ENCODE results near the gene AGAP6. TPM values are rescaled to one million over a fixed set of nuclear protein-coding genes. Genes with fewer than 3 reads are reported as not detected.
"Not testable (repeated sequence)": the region's sequence is repeated elsewhere in the genome, so short reads cannot be mapped to it uniquely, and the experiment has no call there.

AGAP6 gene
- total RNA-seq (6.6 and 14.1 TPM in 2 replicates), polyA plus RNA-seq (6.9 and 8.8 TPM in 2 replicates)

GRCh38 chr10:49988376-49988775, at the start of gene AGAP6:
AGAP6 (plus strand) TSS chr10:49988406; CDS start chr10:49988716, 310 bp downstream.
- DNase-seq (ENCODE audit: low read depth in 1 of 2, low spot score in 1 of 2); H3K9me3 ChIP-seq (ENCODE audit: low read depth); H3K4me3 ChIP-seq: not testable (repeated sequence)

GRCh38 chr10:49941447-49942338, 46.5 kb upstream of the AGAP6 start, which contains the start of the genes PARG and TIMM23B:
PARG (minus strand) TSS chr10:49942027; CDS start chr10:49941725, 302 bp downstream.
TIMM23B (plus strand) TSS chr10:49942053; CDS start chr10:49942195, 142 bp downstream.
- DNase-seq (ENCODE audit: low read depth in 1 of 2, low spot score in 1 of 2) = peak; percentile 83 to 90
- H3K4me3 ChIP-seq = peak within 1 kb of the TSS; percentile 49
- not testable (repeated sequence) for H3K27me3 ChIP-seq; H3K4me1 ChIP-seq (ENCODE audit: low read depth); H3K9me3 ChIP-seq (ENCODE audit: low read depth); H3K36me3 ChIP-seq
- H3K27ac ChIP-seq = peak within 1 kb of the TSS; percentile 81

More at GRCh38 chr10:49988376-49988775, at the start of gene AGAP6:
- H3K27me3 ChIP-seq; H3K27ac ChIP-seq; H3K36me3 ChIP-seq; H3K4me1 ChIP-seq (ENCODE audit: low read depth): not testable (repeated sequence)

DNA sequence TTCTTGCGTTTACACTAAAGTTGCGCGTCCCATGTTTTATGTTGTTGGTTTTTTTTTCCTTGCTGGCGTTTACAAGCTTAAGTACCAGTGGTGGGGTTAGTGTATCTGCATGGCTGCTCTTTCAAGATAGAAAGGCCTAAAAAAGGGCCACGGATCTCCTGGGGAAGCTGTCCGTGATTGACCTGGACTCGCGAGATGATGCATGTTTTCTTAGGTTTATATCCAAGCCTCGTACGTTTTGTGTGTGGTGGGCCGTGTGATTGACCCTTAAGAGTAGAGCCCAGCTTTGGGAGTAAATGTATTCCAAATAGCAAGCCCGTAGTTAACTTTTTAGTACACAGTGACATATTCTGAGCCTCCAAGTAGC, 45.9 kb upstream of the AGAP6 start:
- not testable (repeated sequence) for H3K9me3 ChIP-seq (ENCODE audit: low read depth); H3K36me3 ChIP-seq; H3K4me1 ChIP-seq (ENCODE audit: low read depth); H3K27me3 ChIP-seq
- peak in 1 of 2 donors; percentile 1 for DNase-seq (ENCODE audit: low read depth in 1 of 2, low spot score in 1 of 2)
- Histone ChIP-seq H3K4me3 (peak overlapping the region; percentile 49), H3K27ac (peak overlapping the region; percentile 81)

GRCh38 chr10:49943607-49944006, 44.6 kb upstream of the AGAP6 start:
- not testable (repeated sequence) for H3K27me3 ChIP-seq; H3K4me3 ChIP-seq; H3K27ac ChIP-seq; H3K4me1 ChIP-seq (ENCODE audit: low read depth); H3K36me3 ChIP-seq; H3K9me3 ChIP-seq (ENCODE audit: low read depth); DNase-seq (ENCODE audit: low read depth in 1 of 2, low spot score in 1 of 2)

DNA sequence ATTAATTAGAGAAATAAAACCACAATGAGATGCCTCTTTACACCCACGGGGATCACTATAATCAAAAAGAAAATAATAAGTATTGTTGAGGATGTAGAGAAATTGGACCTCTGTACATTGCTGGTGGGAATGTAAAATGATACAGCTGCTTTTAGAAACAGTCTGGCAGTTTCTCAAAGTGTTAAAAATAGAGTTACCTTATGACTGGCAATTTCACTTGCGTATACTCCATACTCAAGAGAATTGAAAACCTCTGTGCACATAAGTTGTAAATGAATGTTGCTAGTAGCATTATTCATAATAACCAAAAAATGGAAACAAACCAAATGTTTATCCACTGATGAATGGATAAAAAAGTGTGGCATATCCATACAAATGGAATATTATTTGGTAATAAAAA, 40.1 kb upstream of the AGAP6 start:
- not testable (repeated sequence) for DNase-seq (ENCODE audit: low read depth in 1 of 2, low spot score in 1 of 2); H3K4me3 ChIP-seq; H3K9me3 ChIP-seq (ENCODE audit: low read depth); H3K36me3 ChIP-seq; H3K27ac ChIP-seq; H3K27me3 ChIP-seq; H3K4me1 ChIP-seq (ENCODE audit: low read depth)

- H3K27ac ChIP-seq; H3K9me3 ChIP-seq (ENCODE audit: low read depth); H3K4me1 ChIP-seq (ENCODE audit: low read depth); H3K4me3 ChIP-seq; H3K36me3 ChIP-seq; DNase-seq (ENCODE audit: low read depth in 1 of 2, low spot score in 1 of 2); H3K27me3 ChIP-seq: not testable (repeated sequence)
Observed at GRCh38 chr10:49948737-49949136, 39.5 kb upstream of the AGAP6 start.

DNA sequence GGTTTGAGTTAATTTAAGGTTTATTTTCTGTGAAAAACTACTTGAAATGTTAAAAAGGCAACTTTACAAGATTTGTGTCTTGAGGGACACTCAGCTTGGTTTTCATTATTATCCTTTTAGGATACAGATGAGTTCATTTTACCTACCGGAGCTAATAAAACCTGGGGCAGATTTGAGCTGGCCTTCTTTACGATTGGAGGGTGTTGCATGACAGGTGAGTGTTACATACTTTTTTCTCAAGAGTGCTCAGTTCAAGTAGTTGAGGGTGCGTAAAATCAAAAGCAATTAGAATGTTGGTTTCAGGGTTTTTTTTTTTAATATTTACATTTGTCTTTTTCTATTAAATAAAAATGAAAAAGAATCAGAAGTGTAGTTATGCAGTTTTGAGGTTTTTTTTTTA, 36.2 kb upstream of the AGAP6 start:
- not testable (repeated sequence) for DNase-seq (ENCODE audit: low read depth in 1 of 2, low spot score in 1 of 2); H3K27me3 ChIP-seq; H3K27ac ChIP-seq; H3K9me3 ChIP-seq (ENCODE audit: low read depth); H3K4me3 ChIP-seq; H3K4me1 ChIP-seq (ENCODE audit: low read depth)
- peaks cover 11% of the 10 kb centered on the region for H3K36me3 ChIP-seq

DNA sequence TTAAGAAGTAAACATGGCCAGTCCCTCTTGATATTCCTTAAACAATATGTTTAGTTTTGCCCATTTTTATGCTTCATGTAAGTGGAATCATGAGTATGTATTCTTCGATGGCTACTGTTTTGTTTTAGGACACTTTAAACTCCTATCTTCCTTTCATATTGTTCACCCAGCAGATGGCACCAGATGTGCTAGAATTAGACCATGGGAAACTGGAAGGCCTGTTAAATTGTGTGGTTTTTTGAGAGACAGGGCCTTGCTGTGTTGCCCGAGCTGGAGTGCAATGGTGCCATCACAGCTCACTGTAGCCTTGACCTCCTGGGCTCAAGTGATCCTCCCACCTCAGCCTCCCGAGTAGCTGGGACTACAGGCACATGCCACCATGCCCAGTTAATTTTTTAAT, 35.1 kb upstream of the AGAP6 start:
- not testable (repeated sequence) for H3K4me1 ChIP-seq (ENCODE audit: low read depth); H3K4me3 ChIP-seq; H3K9me3 ChIP-seq (ENCODE audit: low read depth); H3K27me3 ChIP-seq; H3K27ac ChIP-seq
- peak in 1 of 2 donors; percentile 17 for DNase-seq (ENCODE audit: low read depth in 1 of 2, low spot score in 1 of 2)
- H3K36me3 ChIP-seq = peaks cover 11% of the 10 kb centered on the region

DNA sequence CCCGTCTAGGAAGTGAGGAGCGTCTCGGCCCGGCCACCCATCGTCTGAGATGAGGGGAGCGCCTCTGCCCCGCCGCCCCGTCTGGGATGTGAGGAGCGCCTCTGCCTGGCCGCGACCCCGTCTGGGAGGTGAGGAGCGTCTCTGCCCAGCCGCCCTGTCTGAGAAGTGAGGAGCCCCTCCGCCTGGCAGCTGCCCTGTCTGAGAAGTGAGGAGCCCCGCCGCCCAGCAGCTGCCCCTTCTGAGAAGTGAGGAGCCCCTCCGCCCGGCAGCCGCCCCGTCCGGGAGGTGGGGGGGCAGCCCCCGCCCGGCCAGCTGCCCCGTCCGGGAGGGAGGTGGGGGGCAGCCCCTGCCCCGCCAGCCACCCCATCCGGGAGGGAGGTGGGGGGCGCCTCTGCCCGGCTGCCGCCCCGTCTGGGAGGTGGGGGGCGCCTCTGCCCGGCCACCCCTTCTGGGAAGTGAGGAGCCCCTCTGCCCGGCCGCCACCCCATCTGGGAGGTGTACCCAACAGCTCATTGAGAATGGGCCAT, 17.8 kb upstream of the AGAP6 start:
- DNase-seq (ENCODE audit: low read depth in 1 of 2, low spot score in 1 of 2) = not testable (repeated sequence)

GRCh38 chr10:49971466-49971865, 16.7 kb upstream of the AGAP6 start:
- H3K9me3 ChIP-seq (ENCODE audit: low read depth); H3K36me3 ChIP-seq; H3K4me1 ChIP-seq (ENCODE audit: low read depth); H3K27ac ChIP-seq; DNase-seq (ENCODE audit: low read depth in 1 of 2, low spot score in 1 of 2); H3K4me3 ChIP-seq; H3K27me3 ChIP-seq: not testable (repeated sequence)

More for the DNA sequence above, 17.8 kb upstream of the AGAP6 start:
- not testable (repeated sequence) for H3K27ac ChIP-seq; H3K27me3 ChIP-seq; H3K36me3 ChIP-seq; H3K4me3 ChIP-seq; H3K4me1 ChIP-seq (ENCODE audit: low read depth); H3K9me3 ChIP-seq (ENCODE audit: low read depth)

DNA sequence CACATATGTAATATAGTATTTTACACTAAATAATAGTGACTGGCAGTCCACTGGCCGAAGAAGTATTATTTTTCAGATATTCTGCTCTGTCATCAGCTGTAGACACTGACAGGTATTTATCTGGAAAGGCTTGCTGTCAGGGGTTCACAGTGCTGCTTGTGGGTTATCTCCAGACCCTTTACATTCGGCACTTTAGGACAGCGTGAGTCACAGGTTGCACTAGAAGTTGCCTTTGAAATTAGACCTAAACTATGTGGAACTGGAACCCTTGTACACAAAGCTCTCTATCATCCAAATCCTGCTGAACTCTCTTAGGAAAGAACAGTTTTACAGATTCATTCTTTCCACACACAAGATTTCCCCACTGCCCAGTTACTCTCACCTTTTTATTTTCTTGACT, 16.1 kb upstream of the AGAP6 start:
- H3K4me1 ChIP-seq (ENCODE audit: low read depth); H3K4me3 ChIP-seq; H3K9me3 ChIP-seq (ENCODE audit: low read depth); H3K27ac ChIP-seq; H3K27me3 ChIP-seq; H3K36me3 ChIP-seq: not testable (repeated sequence)
- peak; percentile 2 to 11 for DNase-seq (ENCODE audit: low read depth in 1 of 2, low spot score in 1 of 2)

GRCh38 chr10:49977756-49978155, 10.4 kb upstream of the AGAP6 start:
- H3K9me3 ChIP-seq (ENCODE audit: low read depth); H3K36me3 ChIP-seq; H3K27ac ChIP-seq; H3K4me1 ChIP-seq (ENCODE audit: low read depth); H3K4me3 ChIP-seq; H3K27me3 ChIP-seq; DNase-seq (ENCODE audit: low read depth in 1 of 2, low spot score in 1 of 2): not testable (repeated sequence)

DNA sequence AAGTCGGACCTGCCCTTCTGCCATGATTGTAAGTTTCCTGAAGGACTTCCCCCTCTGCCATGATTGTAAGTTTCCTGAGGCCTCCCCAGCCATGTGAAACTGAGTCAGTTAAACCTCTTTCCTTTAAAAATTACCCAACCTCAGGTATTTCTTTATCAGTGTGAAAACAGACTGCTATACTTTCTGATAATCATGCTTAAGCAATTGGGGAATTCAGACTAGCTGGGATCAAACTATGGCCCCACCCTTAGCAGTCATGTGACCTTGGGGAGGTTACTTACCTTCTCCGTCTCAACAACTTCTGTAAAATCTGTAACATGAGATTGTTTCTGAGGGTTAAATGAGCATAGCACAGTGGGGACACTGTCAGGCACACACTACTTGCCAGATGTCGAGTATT, 999 bp upstream of the AGAP6 start:
- not testable (repeated sequence) for H3K36me3 ChIP-seq; DNase-seq (ENCODE audit: low read depth in 1 of 2, low spot score in 1 of 2); H3K9me3 ChIP-seq (ENCODE audit: low read depth); H3K27me3 ChIP-seq; H3K27ac ChIP-seq; H3K4me1 ChIP-seq (ENCODE audit: low read depth); H3K4me3 ChIP-seq

DNA sequence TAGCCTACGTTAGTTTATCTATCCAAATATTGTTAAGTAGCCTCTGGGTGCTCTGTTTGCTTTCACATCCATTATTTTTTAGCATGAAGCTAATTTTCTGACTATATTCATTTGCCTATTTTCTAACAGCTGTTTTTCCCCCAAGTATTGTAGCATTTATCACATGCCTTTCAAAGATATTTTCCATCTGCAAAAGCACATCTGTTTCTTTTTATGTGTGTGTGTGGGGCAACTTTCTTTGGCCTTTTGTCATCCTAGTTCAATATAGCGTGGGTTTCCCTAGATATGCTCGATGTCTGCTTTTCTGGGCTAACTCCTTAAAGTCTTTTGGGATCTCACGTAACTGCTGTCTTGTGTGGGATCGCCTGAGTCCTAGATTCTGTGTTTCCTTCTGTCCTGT, 7.1 kb downstream of the AGAP6 start:
- not testable (repeated sequence) for H3K27ac ChIP-seq; DNase-seq (ENCODE audit: low read depth in 1 of 2, low spot score in 1 of 2); H3K4me3 ChIP-seq; H3K27me3 ChIP-seq; H3K9me3 ChIP-seq (ENCODE audit: low read depth); H3K4me1 ChIP-seq (ENCODE audit: low read depth); H3K36me3 ChIP-seq
